Measurements from ENCODE around the gene OR8B3. TPM values are rescaled to one million over a fixed set of nuclear protein-coding genes. Genes with fewer than 3 reads are reported as not detected.
"Not testable (repeated sequence)": the region's sequence is repeated elsewhere in the genome, so short reads cannot be mapped to it uniquely, and the experiment has no call there.

The OR8B3 gene
- total and polyA plus RNA-seq, 2 experiments from 2014 or later: not detected

DNA sequence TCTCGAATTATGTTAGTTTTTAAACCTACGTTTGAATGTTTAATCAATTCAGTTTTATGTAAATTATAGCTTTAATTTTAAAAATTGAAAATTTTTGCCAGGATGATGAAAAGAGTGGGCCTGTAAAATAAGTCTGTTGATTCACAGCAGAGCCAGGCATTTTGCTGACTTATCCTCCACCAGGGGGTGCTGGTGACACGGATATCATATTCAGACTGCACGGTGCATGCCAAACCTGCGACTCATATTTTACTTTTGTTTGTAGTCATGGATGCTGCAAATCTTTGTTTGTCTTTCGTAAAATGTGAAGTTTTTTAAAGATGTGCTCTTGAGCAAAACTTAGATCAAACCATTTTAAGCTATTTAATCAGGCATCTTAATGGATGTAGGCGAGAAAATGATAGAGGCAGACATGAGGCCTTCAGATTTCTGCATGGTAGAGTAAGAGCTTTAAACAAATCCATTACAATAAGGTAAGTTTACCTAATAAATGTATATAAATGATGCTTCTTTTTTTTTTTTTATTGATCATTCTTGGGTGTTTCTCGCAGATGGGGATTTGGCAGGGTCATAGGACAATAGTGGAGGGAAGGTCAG lies 3.6 kb upstream of the OR8B3 start:
- H3K27me3 Mint-ChIP-seq (ENCODE audit: insufficient read depth, low read depth, poor library complexity): peaks cover 3% of the 10 kb centered on the region
- no peak overlapping the region for H3K4me3 ChIP-seq
- H3F3A ChIP-seq (replicated peaks; ENCODE audit: low read depth): no peaks in the 10 kb centered on the region
- no peak overlapping the region for H2AFZ ChIP-seq
- peaks cover 5% of the 10 kb centered on the region; the same call in 1 of the 2 replicates for H3K36me3 ChIP-seq (ENCODE audit: insufficient read depth)
- no peaks in the 10 kb centered on the region for H3K79me2 ChIP-seq (replicated peaks; ENCODE audit: insufficient read depth)
- H3K36me3 Mint-ChIP-seq (ENCODE audit: low read depth): peaks cover 7% of the 10 kb centered on the region; the same call in 2 of the 3 replicates
- no peaks in the 10 kb centered on the region for H3K9me2 ChIP-seq (ENCODE audit: insufficient read depth)
- no peak overlapping the region for H3K4me3 Mint-ChIP-seq
- ATAC-seq: peak; percentile 74
- no peaks in the 10 kb centered on the region; the same call in 2 of the 3 replicates for H3K4me1 Mint-ChIP-seq
- no peaks in the 10 kb centered on the region for H4K20me1 ChIP-seq (replicated peaks; ENCODE audit: insufficient read depth)
- H3K27ac ChIP-seq (ENCODE audit: low read depth): no peak overlapping the region
- H3K4me2 ChIP-seq: no peak overlapping the region
- H3K9me3 Mint-ChIP-seq: peaks cover 8% of the 10 kb centered on the region; the same call in 2 of the 3 replicates
- peak; percentile 84 for DNase-seq (ENCODE audit: low spot score)
- 0 out of 2 replicates have a peak overlapping the region, but pooled peaks have one; percentile 60 for H3K27ac Mint-ChIP-seq
- no peaks in the 10 kb centered on the region for H3K27me3 ChIP-seq (ENCODE audit: insufficient read depth)
- no peaks in the 10 kb centered on the region for H3K4me1 ChIP-seq (ENCODE audit: insufficient read depth)
- TF ChIP-seq EZH2 (IDR thresholded peaks at IDR 0.05; ENCODE audit: low read depth, unreplicated experiment) (no peak), CREB1 (CRISPR knock-in tag; IDR thresholded peaks at IDR 0.05; ENCODE audit: low read depth) (no peak), POLR2AphosphoS5 (IDR thresholded peaks at IDR 0.05; ENCODE audit: low read depth) (no peak), NANOG (IDR thresholded peaks at IDR 0.05; ENCODE audit: borderline replicate concordance) (no peak), STAT1 (IDR thresholded peaks at IDR 0.05; ENCODE audit: unreplicated experiment) (no peak)
- TF ChIP-seq, protein P1, sequence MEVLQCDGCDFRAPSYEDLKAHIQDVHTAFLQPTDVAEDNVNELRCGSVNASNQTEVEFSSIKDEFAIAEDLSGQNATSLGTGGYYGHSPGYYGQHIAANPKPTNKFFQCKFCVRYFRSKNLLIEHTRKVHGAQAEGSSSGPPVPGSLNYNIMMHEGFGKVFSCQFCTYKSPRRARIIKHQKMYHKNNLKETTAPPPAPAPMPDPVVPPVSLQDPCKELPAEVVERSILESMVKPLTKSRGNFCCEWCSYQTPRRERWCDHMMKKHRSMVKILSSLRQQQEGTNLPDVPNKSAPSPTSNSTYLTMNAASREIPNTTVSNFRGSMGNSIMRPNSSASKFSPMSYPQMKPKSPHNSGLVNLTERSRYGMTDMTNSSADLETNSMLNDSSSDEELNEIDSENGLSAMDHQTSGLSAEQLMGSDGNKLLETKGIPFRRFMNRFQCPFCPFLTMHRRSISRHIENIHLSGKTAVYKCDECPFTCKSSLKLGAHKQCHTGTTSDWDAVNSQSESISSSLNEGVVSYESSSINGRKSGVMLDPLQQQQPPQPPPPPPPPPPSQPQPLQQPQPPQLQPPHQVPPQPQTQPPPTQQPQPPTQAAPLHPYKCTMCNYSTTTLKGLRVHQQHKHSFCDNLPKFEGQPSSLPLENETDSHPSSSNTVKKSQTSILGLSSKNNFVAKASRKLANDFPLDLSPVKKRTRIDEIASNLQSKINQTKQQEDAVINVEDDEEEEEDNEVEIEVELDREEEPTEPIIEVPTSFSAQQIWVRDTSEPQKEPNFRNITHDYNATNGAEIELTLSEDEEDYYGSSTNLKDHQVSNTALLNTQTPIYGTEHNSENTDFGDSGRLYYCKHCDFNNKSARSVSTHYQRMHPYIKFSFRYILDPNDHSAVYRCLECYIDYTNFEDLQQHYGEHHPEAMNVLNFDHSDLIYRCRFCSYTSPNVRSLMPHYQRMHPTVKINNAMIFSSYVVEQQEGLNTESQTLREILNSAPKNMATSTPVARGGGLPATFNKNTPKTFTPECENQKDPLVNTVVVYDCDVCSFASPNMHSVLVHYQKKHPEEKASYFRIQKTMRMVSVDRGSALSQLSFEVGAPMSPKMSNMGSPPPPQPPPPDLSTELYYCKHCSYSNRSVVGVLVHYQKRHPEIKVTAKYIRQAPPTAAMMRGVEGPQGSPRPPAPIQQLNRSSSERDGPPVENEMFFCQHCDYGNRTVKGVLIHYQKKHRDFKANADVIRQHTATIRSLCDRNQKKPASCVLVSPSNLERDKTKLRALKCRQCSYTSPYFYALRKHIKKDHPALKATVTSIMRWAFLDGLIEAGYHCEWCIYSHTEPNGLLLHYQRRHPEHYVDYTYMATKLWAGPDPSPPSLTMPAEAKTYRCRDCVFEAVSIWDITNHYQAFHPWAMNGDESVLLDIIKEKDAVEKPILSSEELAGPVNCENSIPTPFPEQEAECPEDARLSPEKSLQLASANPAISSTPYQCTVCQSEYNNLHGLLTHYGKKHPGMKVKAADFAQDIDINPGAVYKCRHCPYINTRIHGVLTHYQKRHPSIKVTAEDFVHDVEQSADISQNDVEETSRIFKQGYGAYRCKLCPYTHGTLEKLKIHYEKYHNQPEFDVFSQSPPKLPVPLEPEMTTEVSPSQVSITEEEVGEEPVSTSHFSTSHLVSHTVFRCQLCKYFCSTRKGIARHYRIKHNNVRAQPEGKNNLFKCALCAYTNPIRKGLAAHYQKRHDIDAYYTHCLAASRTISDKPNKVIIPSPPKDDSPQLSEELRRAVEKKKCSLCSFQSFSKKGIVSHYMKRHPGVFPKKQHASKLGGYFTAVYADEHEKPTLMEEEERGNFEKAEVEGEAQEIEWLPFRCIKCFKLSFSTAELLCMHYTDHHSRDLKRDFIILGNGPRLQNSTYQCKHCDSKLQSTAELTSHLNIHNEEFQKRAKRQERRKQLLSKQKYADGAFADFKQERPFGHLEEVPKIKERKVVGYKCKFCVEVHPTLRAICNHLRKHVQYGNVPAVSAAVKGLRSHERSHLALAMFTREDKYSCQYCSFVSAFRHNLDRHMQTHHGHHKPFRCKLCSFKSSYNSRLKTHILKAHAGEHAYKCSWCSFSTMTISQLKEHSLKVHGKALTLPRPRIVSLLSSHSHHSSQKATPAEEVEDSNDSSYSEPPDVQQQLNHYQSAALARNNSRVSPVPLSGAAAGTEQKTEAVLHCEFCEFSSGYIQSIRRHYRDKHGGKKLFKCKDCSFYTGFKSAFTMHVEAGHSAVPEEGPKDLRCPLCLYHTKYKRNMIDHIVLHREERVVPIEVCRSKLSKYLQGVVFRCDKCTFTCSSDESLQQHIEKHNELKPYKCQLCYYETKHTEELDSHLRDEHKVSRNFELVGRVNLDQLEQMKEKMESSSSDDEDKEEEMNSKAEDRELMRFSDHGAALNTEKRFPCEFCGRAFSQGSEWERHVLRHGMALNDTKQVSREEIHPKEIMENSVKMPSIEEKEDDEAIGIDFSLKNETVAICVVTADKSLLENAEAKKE (CRISPR knock-in tag; IDR thresholded peaks at IDR 0.05): no peak
- TF ChIP-seq, protein P2, sequence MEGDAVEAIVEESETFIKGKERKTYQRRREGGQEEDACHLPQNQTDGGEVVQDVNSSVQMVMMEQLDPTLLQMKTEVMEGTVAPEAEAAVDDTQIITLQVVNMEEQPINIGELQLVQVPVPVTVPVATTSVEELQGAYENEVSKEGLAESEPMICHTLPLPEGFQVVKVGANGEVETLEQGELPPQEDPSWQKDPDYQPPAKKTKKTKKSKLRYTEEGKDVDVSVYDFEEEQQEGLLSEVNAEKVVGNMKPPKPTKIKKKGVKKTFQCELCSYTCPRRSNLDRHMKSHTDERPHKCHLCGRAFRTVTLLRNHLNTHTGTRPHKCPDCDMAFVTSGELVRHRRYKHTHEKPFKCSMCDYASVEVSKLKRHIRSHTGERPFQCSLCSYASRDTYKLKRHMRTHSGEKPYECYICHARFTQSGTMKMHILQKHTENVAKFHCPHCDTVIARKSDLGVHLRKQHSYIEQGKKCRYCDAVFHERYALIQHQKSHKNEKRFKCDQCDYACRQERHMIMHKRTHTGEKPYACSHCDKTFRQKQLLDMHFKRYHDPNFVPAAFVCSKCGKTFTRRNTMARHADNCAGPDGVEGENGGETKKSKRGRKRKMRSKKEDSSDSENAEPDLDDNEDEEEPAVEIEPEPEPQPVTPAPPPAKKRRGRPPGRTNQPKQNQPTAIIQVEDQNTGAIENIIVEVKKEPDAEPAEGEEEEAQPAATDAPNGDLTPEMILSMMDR (conservative IDR thresholded peaks at IDR 0.05; ENCODE audit: low read depth in 2 of 2): peak; percentile 83 to 94

DNA sequence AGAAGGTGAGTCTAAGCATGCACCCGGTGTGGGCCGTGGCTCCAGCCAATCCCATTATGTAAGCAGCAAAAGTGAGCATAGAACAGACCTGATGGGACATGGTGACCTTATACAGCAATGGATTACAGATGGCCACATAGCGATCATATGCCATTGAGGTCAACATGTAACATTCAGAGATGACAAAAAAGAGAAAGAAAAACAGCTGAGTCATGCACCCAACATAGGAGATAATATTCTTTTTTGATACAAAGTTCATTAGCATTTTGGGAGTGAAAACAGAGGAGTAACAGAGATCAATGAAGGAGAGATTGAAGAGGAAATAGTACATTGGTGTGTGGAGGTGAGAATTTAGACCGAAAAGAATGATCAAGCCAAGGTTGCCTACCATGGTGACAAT lies 2.0 kb downstream of the OR8B3 start:
- not testable (repeated sequence) for H3K9me3 Mint-ChIP-seq; H3K4me1 ChIP-seq (ENCODE audit: insufficient read depth); H3K79me2 ChIP-seq (replicated peaks; ENCODE audit: insufficient read depth); H3K4me3 ChIP-seq; H3K27ac ChIP-seq (ENCODE audit: low read depth); H3K27me3 ChIP-seq (ENCODE audit: insufficient read depth); DNase-seq (ENCODE audit: low spot score); H3F3A ChIP-seq (replicated peaks; ENCODE audit: low read depth); H3K36me3 ChIP-seq (ENCODE audit: insufficient read depth); H3K4me2 ChIP-seq; H3K27me3 Mint-ChIP-seq (ENCODE audit: insufficient read depth, low read depth, poor library complexity); H3K9me2 ChIP-seq (ENCODE audit: insufficient read depth); H3K27ac Mint-ChIP-seq; H3K4me3 Mint-ChIP-seq; H3K4me1 Mint-ChIP-seq; H4K20me1 ChIP-seq (replicated peaks; ENCODE audit: insufficient read depth); ATAC-seq; H2AFZ ChIP-seq; H3K36me3 Mint-ChIP-seq (ENCODE audit: low read depth)

All from GM23338 (cell line).